HL-60 (cell line): Measurements from ENCODE around the gene TFDP3.

Experiments
- DNase-seq, 2 experiments: peaks; one replicate each; pipeline ENCODE4 v3.0.0-alpha.2; 2010 to 2020; ENCODE audit warnings: low read depth in 1 of 2, low spot score in 1 of 2
- H3K27ac ChIP-seq: fragments of 250-450 bp; sonication (Bioruptor Pico); replicated peaks from 2 replicates; pipeline ENCODE4 v1.5.1; 2020; ENCODE audit warnings: mild to moderate bottlenecking, moderate library complexity
- H3K27me3 ChIP-seq: fragments of 250-450 bp; sonication (Bioruptor Pico); 2 replicates; pipeline ENCODE4 v1.5.1; 2021; ENCODE audit warnings: mild to moderate bottlenecking, moderate library complexity; ENCODE audit not compliant: insufficient read depth, poor library complexity, severe bottlenecking
- H3K4me3 ChIP-seq: replicated peaks from 2 replicates; pipeline ENCODE4 v1.5.1; 2011; ENCODE audit warnings: mild to moderate bottlenecking, control low read depth, low read length; ENCODE audit not compliant: insufficient read depth
- GABPA ChIP-seq: IDR thresholded peaks from 2 replicates; pipeline ENCODE4 v1.6.1; 2012; ENCODE audit warnings: low read depth
- POLR2AphosphoS5 ChIP-seq: IDR thresholded peaks from 2 replicates; pipeline ENCODE4 v1.6.1; 2012; ENCODE audit warnings: low read depth
- REST ChIP-seq: IDR thresholded peaks from 2 replicates; pipeline ENCODE4 v1.6.1; 2012; ENCODE audit warnings: low read depth; ENCODE audit not compliant: insufficient replicate concordance
- SPI1 ChIP-seq: IDR thresholded peaks from 2 replicates; pipeline ENCODE4 v1.6.1; 2012; ENCODE audit warnings: low read depth, mild to moderate bottlenecking, borderline replicate concordance
- TF ChIP-seq, protein P1 (sequence below): IDR thresholded peaks from one replicate; pipeline ENCODE4 v1.5.1; 2011; ENCODE audit warnings: low read length, control low read depth, inconsistent platforms; ENCODE audit not compliant: insufficient read depth

TFDP3 gene

DNA sequence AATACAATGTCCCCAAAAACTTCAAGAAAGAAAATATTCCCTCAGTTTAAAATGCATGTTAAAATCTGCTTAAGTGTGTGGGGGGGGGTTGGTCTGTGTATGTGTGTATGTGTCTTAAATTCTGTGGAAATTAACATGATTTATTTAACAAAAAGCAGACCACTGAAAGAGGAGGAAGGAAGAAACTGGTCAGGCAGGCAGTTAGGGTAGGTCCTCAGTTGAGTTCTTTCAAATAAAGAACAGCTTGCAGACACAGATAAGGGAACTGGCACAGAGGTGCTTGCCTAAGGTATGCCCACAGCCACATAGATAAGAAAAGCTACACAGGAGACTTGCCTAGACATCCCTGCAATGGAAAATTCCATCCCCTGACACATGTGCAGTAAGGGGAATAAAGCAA, 28.8 kb upstream of the TFDP3 start:
- no peaks in the 10 kb centered on the region for H3K27me3 ChIP-seq
- no peak for DNase-seq
- no peak overlapping the region for H3K27ac ChIP-seq
- H3K4me3 ChIP-seq, result no peak overlapping the region
- TF ChIP-seq SPI1 (no peak), POLR2AphosphoS5 (no peak), REST (no peak), GABPA (no peak)
- TF ChIP-seq, protein P1, sequence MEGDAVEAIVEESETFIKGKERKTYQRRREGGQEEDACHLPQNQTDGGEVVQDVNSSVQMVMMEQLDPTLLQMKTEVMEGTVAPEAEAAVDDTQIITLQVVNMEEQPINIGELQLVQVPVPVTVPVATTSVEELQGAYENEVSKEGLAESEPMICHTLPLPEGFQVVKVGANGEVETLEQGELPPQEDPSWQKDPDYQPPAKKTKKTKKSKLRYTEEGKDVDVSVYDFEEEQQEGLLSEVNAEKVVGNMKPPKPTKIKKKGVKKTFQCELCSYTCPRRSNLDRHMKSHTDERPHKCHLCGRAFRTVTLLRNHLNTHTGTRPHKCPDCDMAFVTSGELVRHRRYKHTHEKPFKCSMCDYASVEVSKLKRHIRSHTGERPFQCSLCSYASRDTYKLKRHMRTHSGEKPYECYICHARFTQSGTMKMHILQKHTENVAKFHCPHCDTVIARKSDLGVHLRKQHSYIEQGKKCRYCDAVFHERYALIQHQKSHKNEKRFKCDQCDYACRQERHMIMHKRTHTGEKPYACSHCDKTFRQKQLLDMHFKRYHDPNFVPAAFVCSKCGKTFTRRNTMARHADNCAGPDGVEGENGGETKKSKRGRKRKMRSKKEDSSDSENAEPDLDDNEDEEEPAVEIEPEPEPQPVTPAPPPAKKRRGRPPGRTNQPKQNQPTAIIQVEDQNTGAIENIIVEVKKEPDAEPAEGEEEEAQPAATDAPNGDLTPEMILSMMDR, result no peak

DNA sequence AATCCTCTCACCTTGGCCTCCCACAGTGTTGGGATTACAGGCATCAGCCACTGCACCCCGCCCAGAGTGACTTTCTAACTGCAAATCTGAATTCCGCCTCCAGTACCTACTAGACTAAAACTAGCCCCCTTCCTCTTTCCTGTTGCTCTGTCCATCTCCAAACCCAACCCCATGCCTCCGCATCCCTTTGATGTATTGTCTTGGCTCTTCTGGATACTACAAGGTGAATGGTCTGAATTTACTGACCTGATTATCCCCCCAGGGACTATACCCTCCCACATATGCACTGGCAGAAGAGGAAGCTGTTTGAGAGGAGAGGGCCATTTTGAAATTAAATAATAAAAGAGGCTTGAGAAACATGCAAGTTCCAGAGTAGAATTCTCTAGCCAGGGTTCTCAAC, 17.7 kb upstream of the TFDP3 start:
- no peaks in the 10 kb centered on the region for H3K27me3 ChIP-seq
- DNase-seq, result no peak
- TF ChIP-seq, protein P1, result no peak
- TF ChIP-seq SPI1 (no peak), REST (no peak), POLR2AphosphoS5 (no peak), GABPA (no peak)
- no peak overlapping the region for H3K4me3 ChIP-seq
- H3K27ac ChIP-seq, result no peak overlapping the region

GRCh38 chrX:133232331-133232730, 14.2 kb upstream of the TFDP3 start:
- no peaks in the 10 kb centered on the region for H3K27me3 ChIP-seq
- H3K4me3 ChIP-seq, result no peak overlapping the region
- DNase-seq, result no peak
- no peak overlapping the region for H3K27ac ChIP-seq
- TF ChIP-seq, protein P1, result no peak
- TF ChIP-seq SPI1 (no peak), REST (no peak), POLR2AphosphoS5 (no peak), GABPA (no peak)
